Ureter (tissue), 1 donor: ENCODE data around the gene EIF3A. TPM values are rescaled to one million over a fixed set of nuclear protein-coding genes. Genes with fewer than 3 reads are reported as not detected.
"Not testable (repeated sequence)": the region's sequence is repeated elsewhere in the genome, so short reads cannot be mapped to it uniquely, and the experiment has no call there.

Experiments
- DNase-seq: peaks from one replicate; pipeline ENCODE4 v3.0.0-alpha.2; 2020; ENCODE audit warnings: low spot score
- total RNA-seq: library from RNA; stranded (reverse); gene quantifications from one replicate; pipeline ENCODE4 v1.2.4, GENCODE V29; 2023
- donor health status: DM: yes; HTN: yes; CAD: no.

Gene EIF3A
- total RNA-seq: 134 TPM

GRCh38 chr10:119080521-119081259 is at the start of gene EIF3A:
Gene EIF3A (minus strand): TSS chr10:119080817. CDS start chr10:119080676, 141 bp downstream.
- DNase-seq: peak; percentile 95

GRCh38 chr10:119129721-119130120 is 49.1 kb upstream of the EIF3A start:
- no peak for DNase-seq

- no peak for DNase-seq
Measured at GRCh38 chr10:119125942-119126341, 45.3 kb upstream of the EIF3A start.

- DNase-seq: no peak
Measured at GRCh38 chr10:119120875-119121274, 40.3 kb upstream of the EIF3A start.

GRCh38 chr10:119120413-119120867 is 39.8 kb upstream of the EIF3A start:
- no peak for DNase-seq

GRCh38 chr10:119119400-119119799 is 38.8 kb upstream of the EIF3A start:
- no peak for DNase-seq

GRCh38 chr10:119118231-119118630 is 37.6 kb upstream of the EIF3A start:
- no peak for DNase-seq

- no peak for DNase-seq
Measured at GRCh38 chr10:119116326-119116951, 35.8 kb upstream of the EIF3A start.

GRCh38 chr10:119115926-119116325 is 35.3 kb upstream of the EIF3A start:
- DNase-seq: no peak

GRCh38 chr10:119113751-119114732 is 33.4 kb upstream of the EIF3A start:
- no peak for DNase-seq

GRCh38 chr10:119112056-119112455 is 31.4 kb upstream of the EIF3A start:
- DNase-seq: no peak

GRCh38 chr10:119107771-119108170 is 27.2 kb upstream of the EIF3A start:
- not testable (repeated sequence) for DNase-seq

GRCh38 chr10:119107106-119107505 is 26.5 kb upstream of the EIF3A start:
- not testable (repeated sequence) for DNase-seq

- DNase-seq: not testable (repeated sequence)
Measured at GRCh38 chr10:119105899-119106298, 25.3 kb upstream of the EIF3A start.

GRCh38 chr10:119105155-119105554 is 24.5 kb upstream of the EIF3A start:
- DNase-seq: no peak

GRCh38 chr10:119104654-119105015 is 24.0 kb upstream of the EIF3A start:
- DNase-seq: no peak

GRCh38 chr10:119103903-119104653 is 23.5 kb upstream of the EIF3A start, which contains the start of gene DENND10:
Gene DENND10 (plus strand): TSS chr10:119104113. CDS start chr10:119104143, 30 bp downstream.
- peak; percentile 85 for DNase-seq

GRCh38 chr10:119103241-119103902 is 22.8 kb upstream of the EIF3A start:
- no peak for DNase-seq

- DNase-seq: no peak
Measured at GRCh38 chr10:119101366-119102098, 20.9 kb upstream of the EIF3A start.
